ENCODE results near the gene GPR27. TPM values are rescaled to one million over a fixed set of nuclear protein-coding genes. Genes with fewer than 3 reads are reported as not detected.
A peak's percentile ranks its signal among the peaks of the same experiment; 100 is the strongest.

Gene GPR27
- total RNA-seq, 4 donors from 2014 or later: 2.3 to 11.0 (median 5.5) TPM

DNA sequence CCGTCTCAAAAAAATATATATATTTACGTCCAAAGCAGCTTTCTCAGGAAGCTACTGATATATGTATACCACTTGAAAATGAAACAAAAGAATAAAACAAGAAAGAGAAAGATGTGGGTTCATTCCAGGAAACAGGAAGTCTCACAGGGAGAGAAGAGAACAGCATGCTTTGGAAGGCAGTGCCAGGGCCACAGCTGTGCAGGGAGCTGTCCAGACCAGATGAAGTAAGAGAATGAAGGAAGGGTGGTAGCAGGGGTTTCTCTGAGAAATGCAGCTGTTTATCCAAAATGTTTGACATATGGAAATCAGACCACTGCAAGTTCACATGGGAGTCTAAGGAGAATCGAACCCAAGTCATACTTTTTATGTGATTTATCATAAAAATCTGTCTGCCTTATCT is 8.9 kb upstream of the GPR27 start:
- Histone ChIP-seq H3K4me1 (no peaks in the 10 kb centered on the region), H3K36me3 (no peaks in the 10 kb centered on the region), H3K4me3 (replicated peaks in 1 of 3) (no peak overlapping the region), H3K27me3 (no peaks in the 10 kb centered on the region), H3K9me3 (no peaks in the 10 kb centered on the region), H3K27ac (no peak overlapping the region)
- intact Hi-C loops (cut with DNase I): no loop called here
- WGBS, 2 donors: 91 to 93% methylated on average over 3 of the region's 3 CpGs
- no peak for TF ChIP-seq POLR2A (IDR thresholded peaks at IDR 0.05)
- TF ChIP-seq, protein P1, sequence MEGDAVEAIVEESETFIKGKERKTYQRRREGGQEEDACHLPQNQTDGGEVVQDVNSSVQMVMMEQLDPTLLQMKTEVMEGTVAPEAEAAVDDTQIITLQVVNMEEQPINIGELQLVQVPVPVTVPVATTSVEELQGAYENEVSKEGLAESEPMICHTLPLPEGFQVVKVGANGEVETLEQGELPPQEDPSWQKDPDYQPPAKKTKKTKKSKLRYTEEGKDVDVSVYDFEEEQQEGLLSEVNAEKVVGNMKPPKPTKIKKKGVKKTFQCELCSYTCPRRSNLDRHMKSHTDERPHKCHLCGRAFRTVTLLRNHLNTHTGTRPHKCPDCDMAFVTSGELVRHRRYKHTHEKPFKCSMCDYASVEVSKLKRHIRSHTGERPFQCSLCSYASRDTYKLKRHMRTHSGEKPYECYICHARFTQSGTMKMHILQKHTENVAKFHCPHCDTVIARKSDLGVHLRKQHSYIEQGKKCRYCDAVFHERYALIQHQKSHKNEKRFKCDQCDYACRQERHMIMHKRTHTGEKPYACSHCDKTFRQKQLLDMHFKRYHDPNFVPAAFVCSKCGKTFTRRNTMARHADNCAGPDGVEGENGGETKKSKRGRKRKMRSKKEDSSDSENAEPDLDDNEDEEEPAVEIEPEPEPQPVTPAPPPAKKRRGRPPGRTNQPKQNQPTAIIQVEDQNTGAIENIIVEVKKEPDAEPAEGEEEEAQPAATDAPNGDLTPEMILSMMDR (IDR thresholded peaks at IDR 0.05): no peak
- no peak for DNase-seq

DNA sequence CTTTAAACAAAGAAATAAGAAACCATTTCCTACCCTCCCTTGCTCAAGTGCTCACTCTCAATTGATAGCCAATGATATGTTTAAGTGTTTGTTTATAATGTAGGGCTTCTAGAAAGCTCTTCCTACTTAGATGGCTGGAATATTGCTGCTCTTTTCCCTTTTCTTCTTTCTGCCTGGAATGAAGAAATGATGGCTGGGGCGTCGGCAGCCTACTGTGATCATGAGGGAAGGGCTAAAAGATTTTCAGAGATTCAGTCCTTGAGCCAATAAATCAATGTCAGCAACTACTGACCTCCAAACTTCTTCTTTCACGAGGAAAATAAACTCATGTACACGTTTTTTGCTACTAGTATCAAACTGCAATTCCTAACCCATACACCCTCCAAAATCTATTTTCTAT is 2.1 kb upstream of the GPR27 start:
- H3K27me3 ChIP-seq: no peaks in the 10 kb centered on the region
- intact Hi-C loops (cut with DNase I): no loop called here
- no peaks in the 10 kb centered on the region for H3K4me1 ChIP-seq
- H3K27ac ChIP-seq: no peak overlapping the region
- 96 to 97% methylated on average over 4 of the region's 4 CpGs for WGBS, 2 donors
- no peak for DNase-seq
- no peak overlapping the region for H3K4me3 ChIP-seq (replicated peaks in 1 of 3)
- H3K9me3 ChIP-seq: no peaks in the 10 kb centered on the region
- no peaks in the 10 kb centered on the region for H3K36me3 ChIP-seq
- TF ChIP-seq, protein P1 (IDR thresholded peaks at IDR 0.05): no peak
- TF ChIP-seq POLR2A (IDR thresholded peaks at IDR 0.05): no peak

DNA sequence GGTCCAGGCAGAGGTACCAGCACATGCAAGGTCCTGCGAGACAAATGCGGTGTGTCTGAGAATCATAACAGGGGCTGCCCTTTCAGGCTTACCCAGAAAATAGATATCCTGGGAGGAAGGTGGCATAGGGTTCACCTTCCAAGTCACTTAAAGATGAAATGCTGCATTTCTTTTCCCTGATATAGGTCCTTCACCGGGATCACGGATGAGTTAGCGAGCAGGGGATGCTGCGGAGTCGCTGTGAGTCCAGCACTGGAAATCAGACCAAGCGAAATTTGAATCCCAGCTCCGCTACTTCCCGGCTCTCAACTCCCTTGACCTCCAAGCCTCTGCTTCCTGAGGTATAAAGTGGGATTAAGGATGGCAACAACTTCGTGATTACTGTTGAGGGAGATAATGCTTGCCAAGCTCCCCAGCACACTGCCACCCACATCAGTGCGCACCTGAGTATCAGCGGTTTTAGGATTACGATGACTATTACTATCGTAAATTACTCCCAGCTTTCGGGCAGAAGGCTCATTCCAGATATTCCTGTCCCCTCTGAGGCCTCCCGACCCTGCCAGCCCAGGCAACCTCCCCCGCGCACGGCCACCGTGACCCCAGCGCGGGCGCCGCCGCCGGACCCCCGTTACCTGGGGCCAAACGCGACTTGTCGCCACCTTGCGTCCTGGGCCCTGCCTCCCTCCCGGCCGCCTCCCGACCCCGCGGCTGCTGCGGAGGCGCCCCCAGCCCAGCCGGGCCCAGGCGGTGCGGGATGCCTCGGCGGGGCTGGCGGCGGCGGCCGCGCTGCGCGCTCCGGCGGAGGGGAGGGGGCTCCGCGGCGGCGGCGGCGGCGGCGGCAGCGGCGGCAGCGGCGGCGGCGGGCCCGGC is 589 bp upstream of the GPR27 start:
- peak in 1 of 2 donors; percentile 8 for DNase-seq
- H3K27ac ChIP-seq: no peak overlapping the region
- intact Hi-C loops (cut with DNase I): no loop called here
- H3K27me3 ChIP-seq: no peaks in the 10 kb centered on the region
- H3K36me3 ChIP-seq: no peaks in the 10 kb centered on the region
- TF ChIP-seq, protein P1 (IDR thresholded peaks at IDR 0.05): no peak
- TF ChIP-seq POLR2A (IDR thresholded peaks at IDR 0.05): no peak
- H3K4me1 ChIP-seq: no peaks in the 10 kb centered on the region
- no peaks in the 10 kb centered on the region for H3K9me3 ChIP-seq
- H3K4me3 ChIP-seq (replicated peaks in 1 of 3): peak overlapping the region in 1 of 3 donors; percentile 32
- 28 to 50% methylated on average over 17 to 32 of the region's 68 CpGs for WGBS, 2 donors

DNA sequence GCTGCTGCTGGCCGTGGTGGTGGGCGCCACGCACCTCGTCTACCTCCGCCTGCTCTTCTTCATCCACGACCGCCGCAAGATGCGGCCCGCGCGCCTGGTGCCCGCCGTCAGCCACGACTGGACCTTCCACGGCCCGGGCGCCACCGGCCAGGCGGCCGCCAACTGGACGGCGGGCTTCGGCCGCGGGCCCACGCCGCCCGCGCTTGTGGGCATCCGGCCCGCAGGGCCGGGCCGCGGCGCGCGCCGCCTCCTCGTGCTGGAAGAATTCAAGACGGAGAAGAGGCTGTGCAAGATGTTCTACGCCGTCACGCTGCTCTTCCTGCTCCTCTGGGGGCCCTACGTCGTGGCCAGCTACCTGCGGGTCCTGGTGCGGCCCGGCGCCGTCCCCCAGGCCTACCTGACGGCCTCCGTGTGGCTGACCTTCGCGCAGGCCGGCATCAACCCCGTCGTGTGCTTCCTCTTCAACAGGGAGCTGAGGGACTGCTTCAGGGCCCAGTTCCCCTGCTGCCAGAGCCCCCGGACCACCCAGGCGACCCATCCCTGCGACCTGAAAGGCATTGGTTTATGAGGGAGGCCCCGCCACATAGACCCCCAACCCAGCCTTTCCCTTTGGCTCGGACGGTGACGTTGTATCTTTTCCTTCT is 1.1 kb downstream of the GPR27 start:
- H3K4me1 ChIP-seq: no peaks in the 10 kb centered on the region
- H3K36me3 ChIP-seq: no peaks in the 10 kb centered on the region
- WGBS, 2 donors: 29 to 59% methylated on average over 9 to 20 of the region's 65 CpGs
- no peaks in the 10 kb centered on the region for H3K27me3 ChIP-seq
- peak in 1 of 2 donors; percentile 3 for DNase-seq
- H3K4me3 ChIP-seq (replicated peaks in 1 of 3): peak overlapping the region in 1 of 3 donors; percentile 32
- intact Hi-C loops (cut with DNase I): no loop called here
- H3K9me3 ChIP-seq: no peaks in the 10 kb centered on the region
- no peak for TF ChIP-seq POLR2A (IDR thresholded peaks at IDR 0.05)
- TF ChIP-seq, protein P1 (IDR thresholded peaks at IDR 0.05): no peak
- no peak overlapping the region for H3K27ac ChIP-seq

DNA sequence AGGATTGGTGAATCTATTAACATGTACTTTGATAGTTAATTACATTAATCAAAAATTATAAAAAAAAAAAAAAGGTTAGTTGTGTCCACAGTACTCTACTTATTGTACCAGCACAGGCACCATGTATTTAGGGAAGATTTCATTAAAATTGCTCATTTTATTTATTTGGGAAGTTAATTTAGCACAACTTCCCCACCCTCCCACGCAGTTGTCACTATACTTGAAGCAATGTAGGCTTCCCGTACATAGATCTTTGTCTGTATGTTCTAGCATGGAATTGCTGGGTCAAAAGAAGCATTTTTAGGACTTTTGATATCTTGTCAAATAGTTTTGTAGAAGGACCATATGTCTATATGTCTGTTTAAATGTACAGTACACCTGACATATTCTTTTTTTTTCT is 4.4 kb downstream of the GPR27 start:
- H3K36me3 ChIP-seq: no peaks in the 10 kb centered on the region
- intact Hi-C loops (cut with DNase I): no loop called here
- no peak for DNase-seq
- H3K4me3 ChIP-seq (replicated peaks in 1 of 3): no peak overlapping the region
- no peaks in the 10 kb centered on the region for H3K27me3 ChIP-seq
- H3K4me1 ChIP-seq: no peaks in the 10 kb centered on the region
- WGBS, 2 donors: 96% methylated on average over 2 of the region's 2 CpGs
- no peak for TF ChIP-seq POLR2A (IDR thresholded peaks at IDR 0.05)
- TF ChIP-seq, protein P1 (IDR thresholded peaks at IDR 0.05): no peak
- H3K9me3 ChIP-seq: no peaks in the 10 kb centered on the region
- no peak overlapping the region for H3K27ac ChIP-seq
